ENCODE results near the gene KDM4E. TPM values are rescaled to one million over a fixed set of nuclear protein-coding genes. Genes with fewer than 3 reads are reported as not detected.
A peak's percentile ranks its signal among the peaks of the same experiment; 100 is the strongest.
"Not testable (repeated sequence)": the region's sequence is repeated elsewhere in the genome, so short reads cannot be mapped to it uniquely, and the experiment has no call there.

KDM4E gene
- not detected for total RNA-seq
- long read RNA-seq: 0 reads

- no peak for DNase-seq
- intact Hi-C loops (cut with micrococcal nuclease): no loop called here
- no peak for ATAC-seq
Measured at GRCh38 chr11:95024958-95025357, at the start of gene KDM4E. TSS of gene KDM4E (plus strand) at chr11:95025258. CDS start at chr11:95025558, 300 bp downstream.

- intact Hi-C loops (cut with micrococcal nuclease): loop anchor here (10.0 kb wide), 1 partner anchor 89 kb away; the partner anchor contains the start of gene SRSF8
- no peak for DNase-seq
- no peak for ATAC-seq
Measured at GRCh38 chr11:94975599-94975998, 49.5 kb upstream of the KDM4E start.

DNA sequence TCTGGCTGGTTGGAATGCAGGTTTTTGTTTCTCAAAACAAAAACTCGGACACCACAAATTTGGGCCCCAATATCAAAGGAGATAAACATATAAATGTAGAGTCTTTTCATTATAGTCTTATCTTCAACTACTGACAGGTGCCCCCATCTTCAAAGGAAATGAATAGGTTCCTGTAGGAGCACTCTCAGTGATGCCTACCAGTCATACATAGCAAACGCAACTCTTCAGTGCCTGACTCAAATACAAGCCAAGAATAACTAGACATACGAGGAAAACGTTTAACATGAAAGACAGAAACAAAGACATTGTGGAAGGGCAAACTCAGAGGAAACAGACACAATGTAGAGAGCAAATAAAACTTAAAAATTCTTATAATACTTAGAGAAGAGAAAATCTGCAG, 37.7 kb upstream of the KDM4E start:
- ATAC-seq (no peak), DNase-seq (no peak)
- intact Hi-C loops (cut with micrococcal nuclease): no loop called here

- intact Hi-C loops (cut with micrococcal nuclease): no loop called here
- DNase-seq (no peak), ATAC-seq (no peak)
Measured at GRCh38 chr11:94988748-94989147, 36.3 kb upstream of the KDM4E start.

DNA sequence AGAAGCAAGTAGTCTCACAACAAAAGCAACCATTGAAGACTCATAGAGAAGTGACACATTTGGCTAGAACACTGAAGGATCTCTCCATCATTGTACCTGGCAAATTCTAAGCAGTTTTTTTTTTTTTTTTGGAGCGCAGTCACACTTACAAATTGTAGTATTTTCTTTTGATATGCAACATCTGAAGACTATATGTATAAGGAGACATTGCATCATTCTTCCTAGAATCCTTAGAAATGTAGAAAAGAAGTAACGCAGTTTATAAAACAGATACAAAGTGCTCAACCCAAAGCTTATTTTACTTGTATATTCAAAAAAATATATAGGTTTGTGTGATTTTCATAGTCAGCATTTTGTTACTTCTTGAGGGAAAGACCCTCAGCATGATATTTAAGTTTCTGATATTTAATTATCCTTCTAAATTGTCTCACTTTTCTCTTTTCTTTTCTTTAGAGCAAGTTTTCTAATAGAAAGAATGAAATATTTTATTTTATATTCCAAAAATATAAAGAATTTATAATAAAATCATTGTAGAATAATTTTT, 31.6 kb upstream of the KDM4E start:
- ATAC-seq: no peak
- intact Hi-C loops (cut with micrococcal nuclease): no loop called here
- no peak for DNase-seq

DNA sequence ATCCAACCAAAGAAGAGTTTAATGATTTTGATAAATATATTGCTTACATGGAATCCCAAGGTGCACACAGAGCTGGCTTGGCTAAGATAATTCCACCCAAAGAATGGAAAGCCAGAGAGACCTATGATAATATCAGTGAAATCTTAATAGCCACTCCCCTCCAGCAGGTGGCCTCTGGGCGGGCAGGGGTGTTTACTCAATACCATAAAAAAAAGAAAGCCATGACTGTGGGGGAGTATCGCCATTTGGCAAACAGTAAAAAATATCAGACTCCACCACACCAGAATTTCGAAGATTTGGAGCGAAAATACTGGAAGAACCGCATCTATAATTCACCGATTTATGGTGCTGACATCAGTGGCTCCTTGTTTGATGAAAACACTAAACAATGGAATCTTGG, 27.6 kb upstream of the KDM4E start:
- intact Hi-C loops (cut with micrococcal nuclease): no loop called here
- no peak for ATAC-seq
- no peak for DNase-seq

GRCh38 chr11:94998285-94998684, 26.8 kb upstream of the KDM4E start:
- ATAC-seq (no peak), DNase-seq (no peak)
- intact Hi-C loops (cut with micrococcal nuclease): no loop called here

- no peak for DNase-seq
- intact Hi-C loops (cut with micrococcal nuclease): no loop called here
- no peak for ATAC-seq
Measured at GRCh38 chr11:95003716-95004115, 21.3 kb upstream of the KDM4E start.

GRCh38 chr11:95005642-95006041, 19.4 kb upstream of the KDM4E start:
- ATAC-seq (no peak), DNase-seq (no peak)
- intact Hi-C loops (cut with micrococcal nuclease): no loop called here

- no peak for ATAC-seq
- no peak for DNase-seq
- intact Hi-C loops (cut with micrococcal nuclease): no loop called here
Measured at GRCh38 chr11:95011376-95011775, 13.7 kb upstream of the KDM4E start.

- DNase-seq (no peak), ATAC-seq (no peak)
- intact Hi-C loops (cut with micrococcal nuclease): no loop called here
Measured at GRCh38 chr11:95014184-95014821, 10.8 kb upstream of the KDM4E start.

GRCh38 chr11:95016139-95016538, 8.9 kb upstream of the KDM4E start:
- no peak for DNase-seq
- intact Hi-C loops (cut with micrococcal nuclease): no loop called here
- no peak for ATAC-seq

GRCh38 chr11:95021468-95021867, 3.6 kb upstream of the KDM4E start:
- ATAC-seq; intact Hi-C loops (cut with micrococcal nuclease): not testable (repeated sequence)

GRCh38 chr11:95025594-95025993, 536 bp downstream of the KDM4E start:
- ATAC-seq; DNase-seq; intact Hi-C loops (cut with micrococcal nuclease): not testable (repeated sequence)

More at GRCh38 chr11:95021468-95021867, 3.6 kb upstream of the KDM4E start:
- DNase-seq: not testable (repeated sequence)

- intact Hi-C loops (cut with micrococcal nuclease): no loop called here
- no peak for ATAC-seq
- no peak for DNase-seq
Measured at GRCh38 chr11:95028357-95028756, 3.3 kb downstream of the KDM4E start.

- intact Hi-C loops (cut with micrococcal nuclease): no loop called here
- ATAC-seq (no peak), DNase-seq (no peak)
Measured at GRCh38 chr11:95033051-95033450, 8.0 kb downstream of the KDM4E start.

DNA sequence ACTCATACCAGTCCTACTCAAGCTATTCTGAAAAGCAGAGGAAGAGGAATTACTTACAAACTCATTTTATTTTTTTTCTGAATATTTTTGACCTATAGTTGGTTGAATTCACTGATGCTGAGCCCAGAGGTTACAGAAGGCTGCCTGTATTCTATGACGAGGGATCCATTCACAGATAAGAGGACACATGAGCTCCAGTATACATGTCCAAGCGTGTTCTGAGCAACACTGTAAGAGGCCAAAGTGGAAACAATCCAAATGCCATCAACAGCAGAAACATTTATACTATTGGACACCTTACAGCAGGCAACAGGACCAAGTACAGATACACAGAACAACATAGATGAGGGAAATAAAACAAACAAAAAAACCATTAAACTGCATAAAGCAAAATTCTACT, 10.3 kb downstream of the KDM4E start:
- intact Hi-C loops (cut with micrococcal nuclease): no loop called here
- DNase-seq (no peak), ATAC-seq (no peak)

- intact Hi-C loops (cut with micrococcal nuclease): not testable (repeated sequence)
- peak; percentile 72 for ATAC-seq
- DNase-seq: peak; percentile 42
Measured at GRCh38 chr11:95037356-95038035, 12.4 kb downstream of the KDM4E start.

DNA sequence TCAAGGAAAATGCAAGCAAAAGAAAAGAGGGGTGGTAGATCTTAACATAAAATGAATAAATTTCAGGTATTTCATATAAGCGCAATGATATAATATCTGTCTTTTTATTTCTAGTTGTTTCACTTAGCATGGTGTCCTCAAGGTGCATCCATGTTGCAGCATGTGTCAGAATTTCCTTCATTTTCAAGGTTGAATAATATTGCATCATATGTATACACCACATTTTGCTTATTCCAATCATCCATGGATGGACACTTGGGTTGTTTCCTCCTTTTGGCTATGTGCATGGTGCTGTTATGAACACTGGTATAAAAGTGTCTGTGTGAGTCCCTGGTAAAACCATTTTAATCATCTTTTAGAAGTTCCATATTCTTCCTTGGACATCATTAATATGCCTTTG, 17.2 kb downstream of the KDM4E start:
- DNase-seq (no peak), ATAC-seq (no peak)
- intact Hi-C loops (cut with micrococcal nuclease): no loop called here

DNA sequence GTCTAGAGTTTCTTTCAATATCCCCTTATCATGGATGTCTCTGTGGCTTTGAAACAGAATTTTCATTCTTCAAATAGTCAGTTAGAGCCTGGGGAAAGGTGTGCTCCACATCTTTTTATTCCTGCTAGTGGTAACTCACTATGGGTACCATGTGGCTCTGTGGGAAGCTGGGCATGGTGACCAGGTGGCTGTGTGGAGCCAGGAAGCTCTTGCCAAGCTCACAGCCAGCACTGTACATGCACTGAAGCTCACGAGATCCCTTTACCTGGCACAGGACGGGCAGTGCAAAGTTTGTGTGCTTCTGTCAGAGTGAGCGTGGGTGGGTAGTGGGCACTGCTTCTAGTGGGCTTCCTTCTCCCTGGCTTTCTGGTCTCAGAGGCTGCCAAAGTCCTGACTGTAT, 17.8 kb downstream of the KDM4E start:
- no peak for DNase-seq

GRCh38 chr11:95044010-95044409, 19.0 kb downstream of the KDM4E start:
- DNase-seq (no peak), ATAC-seq (no peak)
- intact Hi-C loops (cut with micrococcal nuclease): no loop called here

More for the DNA sequence above, 17.8 kb downstream of the KDM4E start:
- intact Hi-C loops (cut with micrococcal nuclease): no loop called here
- no peak for ATAC-seq

All from left ventricle myocardium superior (tissue), 1 donor.